Measurements from ENCODE around the gene TRIO.

DNA sequence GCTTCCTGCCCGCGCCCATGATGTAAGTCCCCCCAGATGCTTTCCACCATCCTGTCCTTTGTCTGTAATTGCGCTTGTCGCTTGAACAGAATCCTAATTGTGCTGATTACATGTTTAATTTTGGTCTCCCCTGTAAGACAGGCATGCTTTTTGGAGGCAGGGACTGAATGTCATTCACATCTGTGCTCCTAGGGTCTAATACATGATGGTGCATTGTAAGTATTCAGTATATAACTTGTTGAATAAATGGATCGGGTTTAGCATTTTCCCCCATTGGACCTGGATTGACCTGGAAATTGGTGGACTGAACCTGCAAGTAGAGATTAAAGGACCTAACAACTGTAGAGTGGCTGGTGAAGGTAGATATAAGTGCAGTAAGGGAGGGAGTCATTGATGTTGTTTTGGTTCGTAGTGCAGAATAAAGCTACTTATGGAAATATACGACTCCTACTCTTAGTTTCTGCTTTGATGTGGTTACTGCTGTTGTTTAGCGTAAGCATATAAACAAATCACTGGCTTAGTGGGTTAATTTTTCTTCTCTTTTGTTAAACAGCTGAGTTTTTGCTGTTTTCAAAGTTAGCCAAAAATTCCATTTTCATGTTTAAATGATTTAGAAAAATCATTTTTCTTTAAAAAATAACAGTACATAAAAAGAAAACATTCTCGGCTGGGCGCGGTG, 57.3 kb downstream of the TRIO start:
- TF ChIP-seq POLR2AphosphoS5 (IDR thresholded peaks at IDR 0.05; ENCODE audit: low read depth, low read length): no peak
- TF ChIP-seq ELF1 (IDR thresholded peaks at IDR 0.05): no peak
- TF ChIP-seq, protein P1, sequence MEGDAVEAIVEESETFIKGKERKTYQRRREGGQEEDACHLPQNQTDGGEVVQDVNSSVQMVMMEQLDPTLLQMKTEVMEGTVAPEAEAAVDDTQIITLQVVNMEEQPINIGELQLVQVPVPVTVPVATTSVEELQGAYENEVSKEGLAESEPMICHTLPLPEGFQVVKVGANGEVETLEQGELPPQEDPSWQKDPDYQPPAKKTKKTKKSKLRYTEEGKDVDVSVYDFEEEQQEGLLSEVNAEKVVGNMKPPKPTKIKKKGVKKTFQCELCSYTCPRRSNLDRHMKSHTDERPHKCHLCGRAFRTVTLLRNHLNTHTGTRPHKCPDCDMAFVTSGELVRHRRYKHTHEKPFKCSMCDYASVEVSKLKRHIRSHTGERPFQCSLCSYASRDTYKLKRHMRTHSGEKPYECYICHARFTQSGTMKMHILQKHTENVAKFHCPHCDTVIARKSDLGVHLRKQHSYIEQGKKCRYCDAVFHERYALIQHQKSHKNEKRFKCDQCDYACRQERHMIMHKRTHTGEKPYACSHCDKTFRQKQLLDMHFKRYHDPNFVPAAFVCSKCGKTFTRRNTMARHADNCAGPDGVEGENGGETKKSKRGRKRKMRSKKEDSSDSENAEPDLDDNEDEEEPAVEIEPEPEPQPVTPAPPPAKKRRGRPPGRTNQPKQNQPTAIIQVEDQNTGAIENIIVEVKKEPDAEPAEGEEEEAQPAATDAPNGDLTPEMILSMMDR (IDR thresholded peaks at IDR 0.05): no peak
- TF ChIP-seq, protein P2, sequence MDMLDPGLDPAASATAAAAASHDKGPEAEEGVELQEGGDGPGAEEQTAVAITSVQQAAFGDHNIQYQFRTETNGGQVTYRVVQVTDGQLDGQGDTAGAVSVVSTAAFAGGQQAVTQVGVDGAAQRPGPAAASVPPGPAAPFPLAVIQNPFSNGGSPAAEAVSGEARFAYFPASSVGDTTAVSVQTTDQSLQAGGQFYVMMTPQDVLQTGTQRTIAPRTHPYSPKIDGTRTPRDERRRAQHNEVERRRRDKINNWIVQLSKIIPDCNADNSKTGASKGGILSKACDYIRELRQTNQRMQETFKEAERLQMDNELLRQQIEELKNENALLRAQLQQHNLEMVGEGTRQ (IDR thresholded peaks at IDR 0.05; ENCODE audit: borderline replicate concordance, low read depth, low read length): no peak
- TF ChIP-seq, protein P3, sequence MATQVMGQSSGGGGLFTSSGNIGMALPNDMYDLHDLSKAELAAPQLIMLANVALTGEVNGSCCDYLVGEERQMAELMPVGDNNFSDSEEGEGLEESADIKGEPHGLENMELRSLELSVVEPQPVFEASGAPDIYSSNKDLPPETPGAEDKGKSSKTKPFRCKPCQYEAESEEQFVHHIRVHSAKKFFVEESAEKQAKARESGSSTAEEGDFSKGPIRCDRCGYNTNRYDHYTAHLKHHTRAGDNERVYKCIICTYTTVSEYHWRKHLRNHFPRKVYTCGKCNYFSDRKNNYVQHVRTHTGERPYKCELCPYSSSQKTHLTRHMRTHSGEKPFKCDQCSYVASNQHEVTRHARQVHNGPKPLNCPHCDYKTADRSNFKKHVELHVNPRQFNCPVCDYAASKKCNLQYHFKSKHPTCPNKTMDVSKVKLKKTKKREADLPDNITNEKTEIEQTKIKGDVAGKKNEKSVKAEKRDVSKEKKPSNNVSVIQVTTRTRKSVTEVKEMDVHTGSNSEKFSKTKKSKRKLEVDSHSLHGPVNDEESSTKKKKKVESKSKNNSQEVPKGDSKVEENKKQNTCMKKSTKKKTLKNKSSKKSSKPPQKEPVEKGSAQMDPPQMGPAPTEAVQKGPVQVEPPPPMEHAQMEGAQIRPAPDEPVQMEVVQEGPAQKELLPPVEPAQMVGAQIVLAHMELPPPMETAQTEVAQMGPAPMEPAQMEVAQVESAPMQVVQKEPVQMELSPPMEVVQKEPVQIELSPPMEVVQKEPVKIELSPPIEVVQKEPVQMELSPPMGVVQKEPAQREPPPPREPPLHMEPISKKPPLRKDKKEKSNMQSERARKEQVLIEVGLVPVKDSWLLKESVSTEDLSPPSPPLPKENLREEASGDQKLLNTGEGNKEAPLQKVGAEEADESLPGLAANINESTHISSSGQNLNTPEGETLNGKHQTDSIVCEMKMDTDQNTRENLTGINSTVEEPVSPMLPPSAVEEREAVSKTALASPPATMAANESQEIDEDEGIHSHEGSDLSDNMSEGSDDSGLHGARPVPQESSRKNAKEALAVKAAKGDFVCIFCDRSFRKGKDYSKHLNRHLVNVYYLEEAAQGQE (IDR thresholded peaks at IDR 0.05; ENCODE audit: low read depth, low read length): no peak
- no peak for TF ChIP-seq EZH2phosphoT487 (IDR thresholded peaks at IDR 0.05; ENCODE audit: borderline replicate concordance, low read depth)
- TF ChIP-seq, protein P4, sequence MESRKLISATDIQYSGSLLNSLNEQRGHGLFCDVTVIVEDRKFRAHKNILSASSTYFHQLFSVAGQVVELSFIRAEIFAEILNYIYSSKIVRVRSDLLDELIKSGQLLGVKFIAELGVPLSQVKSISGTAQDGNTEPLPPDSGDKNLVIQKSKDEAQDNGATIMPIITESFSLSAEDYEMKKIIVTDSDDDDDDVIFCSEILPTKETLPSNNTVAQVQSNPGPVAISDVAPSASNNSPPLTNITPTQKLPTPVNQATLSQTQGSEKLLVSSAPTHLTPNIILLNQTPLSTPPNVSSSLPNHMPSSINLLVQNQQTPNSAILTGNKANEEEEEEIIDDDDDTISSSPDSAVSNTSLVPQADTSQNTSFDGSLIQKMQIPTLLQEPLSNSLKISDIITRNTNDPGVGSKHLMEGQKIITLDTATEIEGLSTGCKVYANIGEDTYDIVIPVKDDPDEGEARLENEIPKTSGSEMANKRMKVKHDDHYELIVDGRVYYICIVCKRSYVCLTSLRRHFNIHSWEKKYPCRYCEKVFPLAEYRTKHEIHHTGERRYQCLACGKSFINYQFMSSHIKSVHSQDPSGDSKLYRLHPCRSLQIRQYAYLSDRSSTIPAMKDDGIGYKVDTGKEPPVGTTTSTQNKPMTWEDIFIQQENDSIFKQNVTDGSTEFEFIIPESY (IDR thresholded peaks at IDR 0.05; ENCODE audit: borderline replicate concordance, low read depth): no peak
- no peak for TF ChIP-seq RAD21 (IDR thresholded peaks at IDR 0.05; ENCODE audit: low read length)
- TF ChIP-seq, protein P5, sequence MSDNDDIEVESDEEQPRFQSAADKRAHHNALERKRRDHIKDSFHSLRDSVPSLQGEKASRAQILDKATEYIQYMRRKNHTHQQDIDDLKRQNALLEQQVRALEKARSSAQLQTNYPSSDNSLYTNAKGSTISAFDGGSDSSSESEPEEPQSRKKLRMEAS (IDR thresholded peaks at IDR 0.05; ENCODE audit: low read depth): no peak
- TF ChIP-seq TEAD4 (IDR thresholded peaks at IDR 0.05; ENCODE audit: borderline replicate concordance, insufficient read depth): no peak
- no peak for TF ChIP-seq FOXJ3 (CRISPR knock-in tag; IDR thresholded peaks at IDR 0.05)
